HepG2 (cell line): ENCODE data around the gene PITHD1. TPM values are rescaled to one million over a fixed set of nuclear protein-coding genes. Genes with fewer than 3 reads are reported as not detected.

Experiments used
- ARID2 ChIP-seq: sonication (generic); formaldehyde crosslinking; IDR thresholded peaks from 2 replicates; pipeline ENCODE4 v1.8.1; 2022; ENCODE audit warnings: mild to moderate bottlenecking, missing genetic modification reagents, borderline replicate concordance
- ASH2L ChIP-seq: fragments of 300-600, 200-600 bp; sonication (generic); IDR thresholded peaks from 2 replicates; pipeline ENCODE4 v1.7.0; 2017; ENCODE audit warnings: low read depth, mild to moderate bottlenecking, moderate library complexity, mixed read lengths, low read length; ENCODE audit not compliant: insufficient read length
- FIP1L1 ChIP-seq: fragments of 200-400 bp; formaldehyde crosslinking; IDR thresholded peaks from 2 replicates; pipeline ENCODE4 v1.6.1; 2018; ENCODE audit warnings: low read depth, mild to moderate bottlenecking, low read length, moderate library complexity, borderline replicate concordance; ENCODE audit not compliant: insufficient read depth
- GATAD2A ChIP-seq: IDR thresholded peaks from 2 replicates; pipeline ENCODE4 v1.6.1; 2016
- HOXA7 ChIP-seq: sonication (generic); formaldehyde crosslinking; IDR thresholded peaks from 2 replicates; pipeline ENCODE4 v1.8.1; 2022; ENCODE audit warnings: mild to moderate bottlenecking, missing genetic modification reagents, moderate library complexity
- PCBP2 ChIP-seq: fragments of 200-400 bp; formaldehyde crosslinking; optimal IDR thresholded peaks from 2 replicates; pipeline ENCODE3; 2018; ENCODE audit warnings: low read length, low read depth; ENCODE audit not compliant: poor library complexity, severe bottlenecking
- POGZ ChIP-seq: sonication (generic); formaldehyde crosslinking; IDR thresholded peaks from 2 replicates; pipeline ENCODE4 v1.4.0; 2020; ENCODE audit warnings: mild to moderate bottlenecking, missing genetic modification reagents
- RFX5 ChIP-seq: IDR thresholded peaks from 2 replicates; pipeline ENCODE4 v1.6.1; 2011; ENCODE audit warnings: low read depth, low read length, improper control_type of control experiment
- XRCC5 ChIP-seq: fragments of 200-400 bp; formaldehyde crosslinking; optimal IDR thresholded peaks from 2 replicates; pipeline ENCODE3; 2017; ENCODE audit warnings: mild to moderate bottlenecking, low read length
- ZC3H4 ChIP-seq: sonication (generic); formaldehyde crosslinking; IDR thresholded peaks from 2 replicates; pipeline ENCODE4 v1.4.0; 2020; ENCODE audit warnings: missing genetic modification reagents, borderline replicate concordance
- ZNF136 ChIP-seq: sonication (generic); formaldehyde crosslinking; IDR thresholded peaks from 2 replicates; pipeline ENCODE4 v1.8.1; 2022; ENCODE audit warnings: low read depth, mild to moderate bottlenecking, moderate library complexity, missing genetic modification reagents
- ZNF234 ChIP-seq: sonication (generic); formaldehyde crosslinking; conservative IDR thresholded peaks from 2 replicates; pipeline ENCODE4 v1.5.1; 2020; ENCODE audit warnings: mild to moderate bottlenecking, missing genetic modification reagents
- ZNF335 ChIP-seq: sonication (generic); formaldehyde crosslinking; IDR thresholded peaks from 2 replicates; pipeline ENCODE4 v1.4.0; 2020; ENCODE audit warnings: missing genetic modification reagents
- ZNF33A ChIP-seq: sonication (generic); formaldehyde crosslinking; IDR thresholded peaks from 2 replicates; pipeline ENCODE4 v1.5.1; 2020; ENCODE audit warnings: missing genetic modification reagents, mild to moderate bottlenecking, moderate library complexity, borderline replicate concordance
- ZNF547 ChIP-seq: sonication (generic); formaldehyde crosslinking; IDR thresholded peaks from 2 replicates; pipeline ENCODE4 v1.5.1; 2020; ENCODE audit warnings: mild to moderate bottlenecking, missing genetic modification reagents
- ZNF549 ChIP-seq: sonication (generic); formaldehyde crosslinking; IDR thresholded peaks from 2 replicates; pipeline ENCODE4 v1.5.0; 2020; ENCODE audit warnings: missing genetic modification reagents
- ZNF598 ChIP-seq: sonication (generic); formaldehyde crosslinking; IDR thresholded peaks from 2 replicates; pipeline ENCODE4 v1.5.1; 2020; ENCODE audit warnings: mild to moderate bottlenecking, missing genetic modification reagents, borderline replicate concordance
- ZNF746 ChIP-seq: sonication (generic); formaldehyde crosslinking; IDR thresholded peaks from 2 replicates; pipeline ENCODE4 v1.8.0; 2022; ENCODE audit warnings: mild to moderate bottlenecking, missing genetic modification reagents
- ZNF768 ChIP-seq: sonication (generic); formaldehyde crosslinking; IDR thresholded peaks from 2 replicates; pipeline ENCODE4 v1.4.0; 2020; ENCODE audit warnings: missing genetic modification reagents
- ZNF780A ChIP-seq: sonication (generic); formaldehyde crosslinking; IDR thresholded peaks from 2 replicates; pipeline ENCODE4 v1.8.0; 2022; ENCODE audit warnings: mild to moderate bottlenecking, missing genetic modification reagents, moderate library complexity
- polyA plus RNA-seq, 8 experiments: library from polyadenylated mRNA; depleted of rRNA in 3 of 8; stranded (reverse) in 7 of 8; unstranded in 1 of 8; fragments of >200 nt; fragmentation: Illumina TruSeq in 4 of 8; extraction: Trizol in 4 of 8; gene quantifications; 2 replicates each; pipeline versions ENCODE4 v1.2.1 to v1.2.3, GENCODE V29; 2011 to 2016; ENCODE audit warnings: low read depth in 4 of 8, missing spikeins in 1 of 8, mixed read lengths in 1 of 8; ENCODE audit not compliant: insufficient read depth in 1 of 8
- total RNA-seq, 5 experiments: library from RNA; depleted of rRNA; stranded (reverse); fragments of >200 nt; fragmentation: Illumina TruSeq; extraction: Trizol; gene quantifications; 2 replicates each; pipeline ENCODE4 v1.2.3, GENCODE V29; 2016; ENCODE audit warnings: low read depth in 1 of 5
- TF ChIP-seq, protein P1 (sequence below): sonication (generic); formaldehyde crosslinking; IDR thresholded peaks from 2 replicates; pipeline ENCODE4 v1.9.0; 2021; ENCODE audit warnings: missing genetic modification reagents, borderline replicate concordance
- TF ChIP-seq, protein P2 (sequence below): sonication (generic); formaldehyde crosslinking; IDR thresholded peaks from 2 replicates; pipeline ENCODE4 v1.4.0; 2020; ENCODE audit warnings: missing genetic modification reagents
- TF ChIP-seq, protein P3 (sequence below): sonication (generic); formaldehyde crosslinking; IDR thresholded peaks from 2 replicates; pipeline ENCODE4 v1.5.1; 2020; ENCODE audit warnings: mild to moderate bottlenecking, missing genetic modification reagents, moderate library complexity

PITHD1 gene
- total and polyA plus RNA-seq, 2 of the 13 experiments (the other 11 are each of a cell fraction or from before 2014, with no cell fraction given) = 28.0 to 37.3 TPM

DNA sequence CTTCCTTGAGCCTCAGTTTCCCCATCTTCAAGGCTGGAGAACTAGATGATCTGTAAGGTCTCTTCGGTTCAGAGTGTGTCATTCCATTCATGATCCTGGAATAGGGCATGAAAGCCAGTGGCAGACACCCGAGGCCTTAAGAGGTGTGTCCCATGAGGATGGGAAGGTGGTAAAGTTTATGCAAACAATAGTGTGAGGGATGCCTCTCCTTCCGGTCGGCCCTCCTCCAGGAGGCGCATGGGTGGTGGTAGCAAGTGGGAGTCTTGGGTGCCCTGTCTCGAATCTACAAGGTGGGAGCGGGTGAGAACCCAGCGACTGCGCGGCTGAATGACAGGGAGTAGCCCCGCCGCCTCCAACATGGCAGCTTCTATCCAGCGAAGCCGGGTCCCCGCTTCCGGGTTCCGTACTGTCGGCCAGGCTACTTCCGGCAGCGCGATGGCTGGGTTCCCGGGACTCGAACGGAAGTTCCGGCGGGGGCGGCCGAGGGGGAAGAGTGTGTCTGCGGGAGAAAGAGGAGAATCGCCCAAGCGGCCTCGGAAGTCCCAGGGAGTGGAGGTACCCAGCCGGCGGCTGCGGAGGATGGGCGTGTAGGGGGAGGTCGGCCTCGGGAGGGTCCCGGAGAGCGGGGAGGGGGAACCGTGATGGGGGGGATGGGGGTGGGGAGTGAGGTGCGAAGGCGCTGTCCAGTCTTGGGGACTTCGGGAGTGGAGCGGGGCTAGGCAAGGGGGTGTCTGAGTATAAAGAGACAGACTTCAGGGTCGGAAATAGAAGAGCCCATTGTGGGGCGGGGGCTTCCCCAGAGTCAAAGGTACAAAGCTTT, 12.7 kb downstream of the PITHD1 start, which contains the start of gene LYPLA2 (continued):
- peak; percentile 63 for TF ChIP-seq GATAD2A
- no peak for TF ChIP-seq PCBP2
- no peak for TF ChIP-seq POGZ (CRISPR knock-in tag)
- peak; percentile 30; the same call in 1 of the 2 replicates for TF ChIP-seq ZNF768 (CRISPR knock-in tag)
- no peak for TF ChIP-seq ZNF335
- TF ChIP-seq, protein P1, sequence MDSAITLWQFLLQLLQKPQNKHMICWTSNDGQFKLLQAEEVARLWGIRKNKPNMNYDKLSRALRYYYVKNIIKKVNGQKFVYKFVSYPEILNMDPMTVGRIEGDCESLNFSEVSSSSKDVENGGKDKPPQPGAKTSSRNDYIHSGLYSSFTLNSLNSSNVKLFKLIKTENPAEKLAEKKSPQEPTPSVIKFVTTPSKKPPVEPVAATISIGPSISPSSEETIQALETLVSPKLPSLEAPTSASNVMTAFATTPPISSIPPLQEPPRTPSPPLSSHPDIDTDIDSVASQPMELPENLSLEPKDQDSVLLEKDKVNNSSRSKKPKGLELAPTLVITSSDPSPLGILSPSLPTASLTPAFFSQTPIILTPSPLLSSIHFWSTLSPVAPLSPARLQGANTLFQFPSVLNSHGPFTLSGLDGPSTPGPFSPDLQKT (CRISPR knock-in tag) = no peak
- TF ChIP-seq ASH2L = peak; percentile 41
- TF ChIP-seq ZNF598 (CRISPR knock-in tag) = no peak
- TF ChIP-seq, protein P2, sequence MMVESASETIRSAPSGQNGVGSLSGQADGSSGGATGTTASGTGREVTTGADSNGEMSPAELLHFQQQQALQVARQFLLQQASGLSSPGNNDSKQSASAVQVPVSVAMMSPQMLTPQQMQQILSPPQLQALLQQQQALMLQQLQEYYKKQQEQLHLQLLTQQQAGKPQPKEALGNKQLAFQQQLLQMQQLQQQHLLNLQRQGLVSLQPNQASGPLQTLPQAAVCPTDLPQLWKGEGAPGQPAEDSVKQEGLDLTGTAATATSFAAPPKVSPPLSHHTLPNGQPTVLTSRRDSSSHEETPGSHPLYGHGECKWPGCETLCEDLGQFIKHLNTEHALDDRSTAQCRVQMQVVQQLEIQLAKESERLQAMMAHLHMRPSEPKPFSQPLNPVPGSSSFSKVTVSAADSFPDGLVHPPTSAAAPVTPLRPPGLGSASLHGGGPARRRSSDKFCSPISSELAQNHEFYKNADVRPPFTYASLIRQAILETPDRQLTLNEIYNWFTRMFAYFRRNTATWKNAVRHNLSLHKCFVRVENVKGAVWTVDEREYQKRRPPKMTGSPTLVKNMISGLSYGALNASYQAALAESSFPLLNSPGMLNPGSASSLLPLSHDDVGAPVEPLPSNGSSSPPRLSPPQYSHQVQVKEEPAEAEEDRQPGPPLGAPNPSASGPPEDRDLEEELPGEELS (CRISPR knock-in tag) = no peak
- TF ChIP-seq ZC3H4 (CRISPR knock-in tag) = no peak
- no peak for TF ChIP-seq ZNF33A
- no peak for TF ChIP-seq HOXA7
- no peak for TF ChIP-seq ZNF547
- no peak for TF ChIP-seq ZNF549 (CRISPR knock-in tag)
- peak; percentile 38; the same call in 1 of the 2 replicates for TF ChIP-seq FIP1L1
- TF ChIP-seq ZNF780A (CRISPR knock-in tag) = no peak
- peak; percentile 20 for TF ChIP-seq XRCC5
- no peak for TF ChIP-seq ZNF746
- no peak for TF ChIP-seq ZNF136 (CRISPR knock-in tag)
- TF ChIP-seq RFX5 = no peak
- TF ChIP-seq ARID2 (CRISPR knock-in tag) = no peak
- TF ChIP-seq, protein P3, sequence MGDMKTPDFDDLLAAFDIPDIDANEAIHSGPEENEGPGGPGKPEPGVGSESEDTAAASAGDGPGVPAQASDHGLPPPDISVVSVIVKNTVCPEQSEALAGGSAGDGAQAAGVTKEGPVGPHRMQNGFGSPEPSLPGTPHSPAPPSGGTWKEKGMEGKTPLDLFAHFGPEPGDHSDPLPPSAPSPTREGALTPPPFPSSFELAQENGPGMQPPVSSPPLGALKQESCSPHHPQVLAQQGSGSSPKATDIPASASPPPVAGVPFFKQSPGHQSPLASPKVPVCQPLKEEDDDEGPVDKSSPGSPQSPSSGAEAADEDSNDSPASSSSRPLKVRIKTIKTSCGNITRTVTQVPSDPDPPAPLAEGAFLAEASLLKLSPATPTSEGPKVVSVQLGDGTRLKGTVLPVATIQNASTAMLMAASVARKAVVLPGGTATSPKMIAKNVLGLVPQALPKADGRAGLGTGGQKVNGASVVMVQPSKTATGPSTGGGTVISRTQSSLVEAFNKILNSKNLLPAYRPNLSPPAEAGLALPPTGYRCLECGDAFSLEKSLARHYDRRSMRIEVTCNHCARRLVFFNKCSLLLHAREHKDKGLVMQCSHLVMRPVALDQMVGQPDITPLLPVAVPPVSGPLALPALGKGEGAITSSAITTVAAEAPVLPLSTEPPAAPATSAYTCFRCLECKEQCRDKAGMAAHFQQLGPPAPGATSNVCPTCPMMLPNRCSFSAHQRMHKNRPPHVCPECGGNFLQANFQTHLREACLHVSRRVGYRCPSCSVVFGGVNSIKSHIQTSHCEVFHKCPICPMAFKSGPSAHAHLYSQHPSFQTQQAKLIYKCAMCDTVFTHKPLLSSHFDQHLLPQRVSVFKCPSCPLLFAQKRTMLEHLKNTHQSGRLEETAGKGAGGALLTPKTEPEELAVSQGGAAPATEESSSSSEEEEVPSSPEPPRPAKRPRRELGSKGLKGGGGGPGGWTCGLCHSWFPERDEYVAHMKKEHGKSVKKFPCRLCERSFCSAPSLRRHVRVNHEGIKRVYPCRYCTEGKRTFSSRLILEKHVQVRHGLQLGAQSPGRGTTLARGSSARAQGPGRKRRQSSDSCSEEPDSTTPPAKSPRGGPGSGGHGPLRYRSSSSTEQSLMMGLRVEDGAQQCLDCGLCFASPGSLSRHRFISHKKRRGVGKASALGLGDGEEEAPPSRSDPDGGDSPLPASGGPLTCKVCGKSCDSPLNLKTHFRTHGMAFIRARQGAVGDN (CRISPR knock-in tag) = peak; percentile 68
- TF ChIP-seq ZNF234 (CRISPR knock-in tag) = no peak
